COR-L47 (cell line): Measurements from ENCODE around the gene TSPAN16.
"Not testable (repeated sequence)": the region's sequence is repeated elsewhere in the genome, so short reads cannot be mapped to it uniquely, and the experiment has no call there.

Source experiments
- DNase-seq: peaks from one replicate; lab custom pipeline; 2025; lab: John Stamatoyannopoulos, UW

The TSPAN16 gene

DNA sequence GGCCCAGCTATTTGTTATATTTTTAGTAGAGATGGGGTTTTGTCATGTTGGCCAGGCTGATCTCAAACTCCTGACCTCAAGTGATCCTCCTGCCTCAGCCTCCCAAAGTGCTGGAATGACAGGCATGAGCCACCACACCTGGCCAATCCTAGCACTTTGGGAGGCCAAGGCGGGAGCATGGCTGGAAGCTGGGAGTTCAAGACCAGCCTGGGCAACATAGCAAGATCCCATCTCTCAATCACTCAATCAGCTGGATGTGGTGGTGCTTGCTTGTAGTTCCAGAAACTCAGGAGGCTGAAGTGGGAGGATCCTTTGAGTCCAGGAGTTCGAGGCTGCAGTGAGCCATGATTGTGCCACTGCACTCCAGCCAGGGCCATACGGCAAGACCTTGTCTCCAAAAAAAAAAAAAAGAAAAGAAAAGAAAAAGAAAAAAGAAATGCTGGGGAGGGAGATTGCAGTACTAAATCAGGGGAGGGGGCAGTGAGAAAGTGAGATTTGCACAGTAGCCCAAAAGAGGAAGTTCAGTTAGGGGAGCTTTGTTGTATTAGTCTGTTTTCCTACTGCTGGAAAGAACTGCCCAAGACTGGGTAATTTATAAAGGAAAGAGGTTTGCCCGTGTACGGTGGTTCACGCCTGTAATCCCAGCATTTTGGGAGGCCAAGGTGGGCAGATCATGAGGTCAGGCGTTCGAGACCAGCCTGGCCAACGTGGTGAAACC is 24.5 kb downstream of the TSPAN16 start:
- not testable (repeated sequence) for DNase-seq

GRCh38 chr19:11321191-11322126 is 25.5 kb downstream of the TSPAN16 start:
- no peak for DNase-seq

GRCh38 chr19:11322269-11323024 is 26.5 kb downstream of the TSPAN16 start:
- no peak for DNase-seq

DNA sequence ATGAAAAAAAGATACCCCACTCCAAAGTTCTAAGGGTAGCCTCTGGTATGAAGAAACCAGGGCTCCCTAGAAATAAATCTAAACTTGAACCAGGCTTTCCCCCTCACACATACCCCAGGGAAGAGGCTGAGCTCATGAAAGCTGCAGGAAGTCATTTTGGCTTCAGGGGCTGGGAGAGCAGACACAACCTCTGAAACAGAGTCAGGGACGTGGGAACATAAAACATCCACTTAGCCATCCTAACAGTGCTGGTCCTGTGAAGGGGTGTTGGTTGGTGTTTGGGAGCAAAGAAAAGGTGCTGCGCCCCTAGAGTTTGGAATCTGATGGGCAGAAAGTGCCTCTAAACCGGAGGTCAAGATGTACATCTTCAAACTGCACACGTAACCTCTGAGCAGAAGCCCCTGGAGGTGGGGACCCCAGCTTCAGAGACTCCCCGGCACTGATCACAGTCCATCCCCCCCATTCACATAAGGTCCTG is 27.7 kb downstream of the TSPAN16 start:
- no peak for DNase-seq

DNA sequence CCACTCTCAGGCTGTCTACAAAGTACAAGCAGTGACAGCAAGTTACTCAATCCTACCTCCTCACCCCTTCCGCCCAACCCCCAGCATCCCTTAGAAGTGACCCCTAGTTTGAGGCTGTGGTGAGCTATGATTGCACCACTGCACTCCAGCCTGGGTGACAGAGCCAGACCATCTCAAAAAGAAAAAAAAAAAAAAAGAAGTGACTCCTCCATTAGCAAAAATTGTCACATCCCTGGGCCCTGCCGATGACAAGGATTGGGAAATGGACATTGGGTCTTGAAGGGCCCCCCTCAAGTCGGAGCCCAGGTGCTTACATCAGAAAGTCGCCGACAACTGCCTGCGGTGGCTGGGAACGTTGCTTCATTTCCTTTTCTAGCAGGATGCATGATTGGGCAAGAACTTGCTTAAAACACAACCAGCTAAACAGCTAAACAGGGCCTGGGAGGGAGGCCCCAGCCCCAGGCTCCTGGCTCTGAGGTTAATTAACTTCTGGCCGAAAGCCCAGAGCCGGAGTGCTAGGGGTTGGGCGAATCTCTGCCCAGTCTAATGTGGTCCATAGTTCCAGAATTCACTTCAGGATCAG is 28.2 kb downstream of the TSPAN16 start:
- DNase-seq: peak; percentile 79

- DNase-seq: no peak
These were observed 28.9 kb downstream of the TSPAN16 start for GRCh38 chr19:11324748-11325389.

DNA sequence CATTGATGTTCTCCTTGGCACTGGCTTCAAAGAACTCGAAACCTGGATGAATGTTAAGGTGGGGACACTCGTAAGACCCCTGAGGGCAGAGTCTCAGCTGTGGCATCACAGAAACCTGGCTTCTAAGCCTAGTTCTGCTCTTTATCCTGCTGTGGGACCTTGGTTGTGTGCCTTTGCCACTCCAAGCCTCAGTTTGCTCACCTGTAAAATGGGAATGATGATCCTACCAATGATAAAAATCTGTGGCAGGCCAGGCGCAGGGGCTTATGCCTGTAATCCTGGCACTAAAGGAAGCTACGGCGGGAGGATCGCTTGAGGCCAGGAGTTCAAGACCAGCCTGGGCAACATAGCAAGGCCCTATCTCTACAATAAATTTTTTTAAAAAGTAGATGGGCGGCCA is 29.6 kb downstream of the TSPAN16 start:
- no peak for DNase-seq

DNA sequence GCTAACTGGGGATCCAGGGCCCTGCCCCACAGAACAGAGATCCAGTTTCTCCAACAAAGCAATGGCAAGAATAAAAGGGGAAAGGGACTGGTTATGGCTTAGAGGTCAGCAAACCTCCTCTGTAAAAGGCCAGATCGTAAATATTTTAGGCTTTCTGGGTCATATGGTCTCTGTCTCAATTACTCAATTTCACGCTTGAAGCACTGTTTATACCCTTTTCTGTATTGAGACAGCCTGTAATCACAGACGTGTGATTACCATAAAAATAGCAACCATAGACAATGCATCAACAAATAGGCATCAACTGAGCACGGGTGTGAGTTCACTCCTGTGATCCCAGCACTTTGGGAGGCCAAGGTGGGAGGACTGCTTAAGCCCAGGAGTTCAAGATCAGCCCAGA is 34.2 kb downstream of the TSPAN16 start:
- no peak for DNase-seq

GRCh38 chr19:11331502-11331901 is 35.5 kb downstream of the TSPAN16 start:
- no peak for DNase-seq

- no peak for DNase-seq
These were observed 36.9 kb downstream of the TSPAN16 start for GRCh38 chr19:11332822-11333221.

DNA sequence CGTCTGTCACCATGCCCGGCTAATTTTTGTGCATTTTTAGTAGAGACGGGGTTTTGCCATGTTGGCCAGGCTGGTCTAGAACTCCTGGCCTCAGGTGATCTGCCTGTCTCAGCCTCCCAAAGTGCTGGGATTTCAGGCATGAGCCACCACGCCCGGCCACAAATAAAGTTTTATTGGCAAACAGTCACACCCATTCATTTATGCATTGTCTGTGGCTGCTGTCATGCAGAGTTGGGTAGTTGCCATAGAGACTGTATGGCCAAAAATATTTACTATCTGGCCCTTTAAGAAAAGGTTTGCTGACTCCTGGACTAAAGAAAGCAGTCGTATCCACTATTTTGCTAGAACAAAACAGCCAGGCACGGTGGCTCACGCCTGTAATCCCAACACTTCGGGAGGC is 37.9 kb downstream of the TSPAN16 start:
- not testable (repeated sequence) for DNase-seq

- no peak for DNase-seq
These were observed 39.6 kb downstream of the TSPAN16 start for GRCh38 chr19:11335449-11336146.

DNA sequence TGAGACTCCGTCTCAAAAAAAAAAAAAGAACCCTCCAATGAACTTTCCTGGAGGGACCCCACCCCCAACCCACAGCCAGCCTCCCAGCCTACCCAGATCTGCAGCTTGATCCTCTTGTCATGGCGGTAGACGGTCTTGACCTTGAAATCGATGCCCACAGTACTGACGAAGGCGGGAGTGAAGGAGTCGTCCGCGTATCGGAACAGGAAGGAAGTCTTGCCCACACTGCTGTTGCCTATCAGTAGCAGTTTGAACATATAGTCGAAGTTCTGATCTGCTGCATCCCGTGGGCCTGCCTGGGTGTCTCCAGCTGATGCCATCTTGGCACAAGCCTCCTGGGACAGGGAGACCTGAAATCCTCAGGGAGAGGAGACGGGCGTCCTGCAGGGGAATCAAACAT is 41.1 kb downstream of the TSPAN16 start:
- no peak for DNase-seq

DNA sequence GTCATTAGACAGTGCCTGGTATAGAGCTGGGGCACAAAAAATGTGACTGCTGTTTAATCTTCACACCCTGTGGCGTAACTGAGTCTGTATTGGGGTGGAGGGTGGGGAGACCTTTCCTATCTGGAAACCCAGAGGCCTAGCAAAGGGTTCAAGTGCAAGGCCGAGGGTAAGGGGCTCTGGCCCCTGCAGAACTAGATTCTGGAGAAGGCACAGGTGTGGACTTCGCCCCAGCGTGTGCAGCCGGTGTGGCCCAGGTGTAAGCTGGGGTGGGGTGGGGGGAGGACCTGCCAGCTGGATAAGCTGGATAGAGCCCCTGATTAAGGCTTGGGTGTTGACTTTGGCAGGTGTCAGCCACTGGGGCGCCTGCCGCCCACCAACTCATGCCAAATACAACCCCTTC is 42.2 kb downstream of the TSPAN16 start:
- no peak for DNase-seq

DNA sequence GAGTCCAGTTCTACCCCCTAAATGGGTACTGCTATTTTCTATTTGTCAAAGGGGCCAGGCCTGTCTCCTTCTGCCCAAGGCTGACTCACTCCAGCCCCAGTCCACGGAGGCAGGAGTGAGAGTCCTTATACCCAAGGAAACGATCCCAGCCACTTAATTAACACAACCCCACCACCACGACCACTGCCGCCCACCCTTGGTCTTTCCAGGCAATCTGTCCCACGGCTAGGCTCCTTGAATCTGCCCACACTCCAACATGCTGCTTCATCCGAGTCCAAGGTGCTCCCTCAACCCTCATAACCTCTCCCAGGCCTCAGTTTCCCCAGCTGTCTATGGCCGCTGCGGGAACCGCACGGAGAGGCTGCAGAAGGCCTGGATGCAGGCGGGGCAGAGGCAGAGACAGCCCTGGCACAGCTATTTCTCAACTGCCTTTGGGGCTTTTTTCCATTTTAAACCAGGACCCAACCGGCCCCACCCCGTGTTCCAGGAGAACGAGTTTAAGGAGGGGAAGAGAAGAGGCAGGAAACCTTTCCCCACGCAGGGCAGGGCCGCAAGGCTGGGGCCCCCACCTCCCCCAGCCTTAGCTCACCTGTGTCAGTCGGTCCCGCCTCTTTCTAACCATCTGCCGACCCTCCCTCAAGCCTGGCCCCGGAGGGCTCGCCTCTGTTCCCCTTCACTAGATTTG is 42.8 kb downstream of the TSPAN16 start:
- DNase-seq: no peak

DNA sequence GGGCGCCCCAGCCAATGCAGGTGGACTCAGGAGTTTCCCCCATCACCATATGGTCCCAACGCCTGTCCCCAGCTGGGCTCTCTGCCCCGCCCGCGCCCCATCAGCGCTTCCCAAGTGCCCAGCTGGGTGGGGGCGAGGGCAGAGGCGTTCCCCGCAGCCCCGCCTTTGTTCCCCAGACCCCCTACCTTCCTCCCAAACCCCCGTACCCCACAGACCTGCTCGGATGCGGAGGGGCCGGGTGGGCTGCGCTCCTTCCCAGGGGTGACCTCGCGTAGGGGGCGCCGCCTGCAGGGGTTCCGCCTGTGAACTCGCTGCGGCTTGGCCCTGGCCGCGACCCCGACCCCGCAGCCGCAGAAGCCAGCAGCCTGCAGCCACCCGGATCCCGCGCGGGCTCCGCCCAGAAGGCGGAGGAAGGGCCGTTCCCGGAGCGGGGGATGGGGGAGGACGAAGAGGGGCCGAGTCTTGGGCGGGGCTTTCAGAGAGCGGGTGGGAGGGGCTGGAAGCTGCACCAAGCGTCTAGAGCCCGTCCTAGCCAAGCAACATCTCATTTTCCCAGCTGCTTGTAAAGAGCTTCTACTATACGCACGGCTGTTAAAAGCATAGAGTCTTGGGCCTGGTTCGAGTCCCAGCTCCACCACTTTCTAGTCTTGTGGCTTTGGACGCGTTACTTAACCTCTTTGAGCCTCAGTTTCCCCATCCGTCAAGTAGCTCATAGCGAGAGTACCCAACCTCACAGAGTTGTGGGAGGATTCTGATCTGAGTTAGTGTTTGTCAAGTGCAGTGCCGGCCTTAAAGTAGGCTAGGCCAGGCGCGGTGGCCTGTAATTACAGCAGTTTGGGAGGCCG is 43.5 kb downstream of the TSPAN16 start, which contains the start of gene RAB3D:
RAB3D (minus strand) TSS at position 404 of the 845 bp plus-strand sequence. CDS start 2,258 bp downstream, outside the sequence.
- peak; percentile 81 for DNase-seq

GRCh38 chr19:11340099-11340467 is 44.1 kb downstream of the TSPAN16 start:
- DNase-seq: not testable (repeated sequence)

DNA sequence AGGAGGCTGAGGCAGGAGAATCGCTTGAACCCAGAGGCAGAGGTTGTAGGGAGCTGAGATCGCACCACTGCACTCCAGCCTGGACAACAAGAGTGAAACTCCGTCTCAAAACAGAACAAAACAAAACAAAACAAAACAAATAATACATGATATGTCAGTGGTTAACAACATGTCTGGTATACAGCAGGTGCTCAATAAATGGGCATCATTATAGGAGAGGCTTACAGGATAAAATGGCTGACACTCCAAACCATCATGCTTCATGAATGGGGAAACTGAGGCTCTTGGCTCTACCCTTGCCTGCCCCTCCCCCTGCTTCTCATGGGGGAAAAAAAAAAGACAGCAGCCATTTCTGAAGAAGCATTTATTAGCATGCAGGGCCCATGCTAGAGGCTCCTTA is 46.5 kb downstream of the TSPAN16 start:
- no peak for DNase-seq
